Peyer's patch (tissue), 4 donors: ENCODE results near the gene MOK.

Experiments used
- POLR2A ChIP-seq, 2 donors: fragments of 450-650 bp; IDR thresholded peaks; one replicate each; pipeline ENCODE4 v1.5.1; 2017; ENCODE audit warnings: antibody characterized with exemption in 2 of 2, mild to moderate bottlenecking in 2 of 2, moderate library complexity in 2 of 2
- TF ChIP-seq, protein P1 (sequence below), 6 experiments: fragments of 450-650 bp in 4 of 6; fragments of 200-600 bp in 2 of 6; sonication (generic) in 1 of 6; IDR thresholded peaks; one replicate each; pipeline ENCODE4 v1.5.1; 2017 to 2019; ENCODE audit warnings: antibody characterized with exemption in 6 of 6, mild to moderate bottlenecking in 3 of 6, moderate library complexity in 1 of 6

GRCh38 chr14:102248121-102248520 lies 56.8 kb downstream of the MOK start:
- TF ChIP-seq, protein P1, sequence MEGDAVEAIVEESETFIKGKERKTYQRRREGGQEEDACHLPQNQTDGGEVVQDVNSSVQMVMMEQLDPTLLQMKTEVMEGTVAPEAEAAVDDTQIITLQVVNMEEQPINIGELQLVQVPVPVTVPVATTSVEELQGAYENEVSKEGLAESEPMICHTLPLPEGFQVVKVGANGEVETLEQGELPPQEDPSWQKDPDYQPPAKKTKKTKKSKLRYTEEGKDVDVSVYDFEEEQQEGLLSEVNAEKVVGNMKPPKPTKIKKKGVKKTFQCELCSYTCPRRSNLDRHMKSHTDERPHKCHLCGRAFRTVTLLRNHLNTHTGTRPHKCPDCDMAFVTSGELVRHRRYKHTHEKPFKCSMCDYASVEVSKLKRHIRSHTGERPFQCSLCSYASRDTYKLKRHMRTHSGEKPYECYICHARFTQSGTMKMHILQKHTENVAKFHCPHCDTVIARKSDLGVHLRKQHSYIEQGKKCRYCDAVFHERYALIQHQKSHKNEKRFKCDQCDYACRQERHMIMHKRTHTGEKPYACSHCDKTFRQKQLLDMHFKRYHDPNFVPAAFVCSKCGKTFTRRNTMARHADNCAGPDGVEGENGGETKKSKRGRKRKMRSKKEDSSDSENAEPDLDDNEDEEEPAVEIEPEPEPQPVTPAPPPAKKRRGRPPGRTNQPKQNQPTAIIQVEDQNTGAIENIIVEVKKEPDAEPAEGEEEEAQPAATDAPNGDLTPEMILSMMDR (IDR thresholded peaks at IDR 0.05): no peak
- TF ChIP-seq POLR2A (IDR thresholded peaks at IDR 0.05): no peak
